DMS53 treated with DMSO at 0.1 percent for 48 hours (cell line): ENCODE data around the gene FAM25C.
"Not testable (repeated sequence)": the region's sequence is repeated elsewhere in the genome, so short reads cannot be mapped to it uniquely, and the experiment has no call there.

Experiments
- DNase-seq: peaks from one replicate; lab custom pipeline; 2025; ENCODE audit not compliant: unreplicated experiment; lab: John Stamatoyannopoulos, UW

FAM25C gene

GRCh38 chr10:47959677-47960076 lies 39.9 kb downstream of the FAM25C start:
- not testable (repeated sequence) for DNase-seq

GRCh38 chr10:47957158-47957557 lies 42.4 kb downstream of the FAM25C start:
- not testable (repeated sequence) for DNase-seq

GRCh38 chr10:47947424-47947823 lies 52.2 kb downstream of the FAM25C start:
- DNase-seq = not testable (repeated sequence)
